ENCODE results near the gene KLHL15. TPM values are rescaled to one million over a fixed set of nuclear protein-coding genes. Genes with fewer than 3 reads are reported as not detected.

KLHL15 gene
- polyA plus RNA-seq, 3 donors = 3.2 to 24.4 (median 3.9) TPM

- Histone ChIP-seq H2AFZ (ENCODE audit: insufficient read depth, low read depth, low read length, poor library complexity, severe bottlenecking) (no peak overlapping the region), H3K9ac (ENCODE audit: insufficient read depth, low read length, poor library complexity, severe bottlenecking) (no peak overlapping the region), H3K79me2 (ENCODE audit: insufficient read depth, low read length) (peaks cover 9% of the 10 kb centered on the region), H3K36me3 (replicated peaks in 1 of 2; ENCODE audit: control insufficient read depth in 1 of 2, insufficient read depth in 2 of 2, low read length in 2 of 2) (peaks cover 28 to 35% of the 10 kb centered on the region in 2 donors), H3K4me3 (replicated peaks in 1 of 3; ENCODE audit: low read depth in 2 of 3, low read length in 3 of 3) (no peak overlapping the region), H3K27ac (ENCODE audit: low read depth in 1 of 2, low read length in 2 of 2) (no peak overlapping the region), H4K20me1 (ENCODE audit: insufficient read depth, low read length) (peaks cover 10% of the 10 kb centered on the region), H3K4me1 (ENCODE audit: control insufficient read depth in 1 of 2, insufficient read depth in 2 of 2, low read length in 2 of 2) (peaks cover 0 to 4% of the 10 kb centered on the region in 2 donors), H3K27me3 (ENCODE audit: control insufficient read depth in 2 of 2, insufficient read depth in 2 of 2, low read length in 2 of 2) (peaks cover 0 to 49% of the 10 kb centered on the region in 2 donors), H3K9me3 (replicated peaks in 1 of 2; ENCODE audit: control insufficient read depth in 1 of 2, insufficient read depth in 1 of 2, low read length in 2 of 2) (no peaks in the 10 kb centered on the region), H3K4me2 (replicated peaks; ENCODE audit: extremely low read depth, low read length, poor library complexity, severe bottlenecking) (no peak overlapping the region)
- H3K27ac Mint-ChIP-seq = peak overlapping the region in 1 of 7 donors; percentile 43
- WGBS (ENCODE audit: insufficient coverage) = no CpG with 5 or more reads among the region's 2 CpGs
- DNase-seq = no peak
- H3K27me3 Mint-ChIP-seq (ENCODE audit: low read depth in 3 of 3) = peaks cover 0 to 39% (median 0%) of the 10 kb centered on the region in 3 donors
- peaks cover 31 to 32% of the 10 kb centered on the region in 2 donors for H3K36me3 Mint-ChIP-seq
- peaks cover 0 to 2% (median 0%) of the 10 kb centered on the region in 7 donors for H3K9me3 Mint-ChIP-seq
- H3K4me1 Mint-ChIP-seq = peaks cover 11% of the 10 kb centered on the region
- no peak for TF ChIP-seq CTCF (IDR thresholded peaks at IDR 0.05)
- intact Hi-C loops (cut with micrococcal nuclease) = no loop called here
- H3K4me3 Mint-ChIP-seq = no peak overlapping the region
Measured at GRCh38 chrX:23990455-23990854, 36.5 kb downstream of the KLHL15 start.

- no peak for DNase-seq
- Histone ChIP-seq H3K4me1 (ENCODE audit: control insufficient read depth in 1 of 2, insufficient read depth in 2 of 2, low read length in 2 of 2) (peaks cover 0 to 4% of the 10 kb centered on the region in 2 donors), H3K4me2 (replicated peaks; ENCODE audit: extremely low read depth, low read length, poor library complexity, severe bottlenecking) (no peak overlapping the region), H3K36me3 (replicated peaks in 1 of 2; ENCODE audit: control insufficient read depth in 1 of 2, insufficient read depth in 2 of 2, low read length in 2 of 2) (peaks cover 28 to 43% of the 10 kb centered on the region in 2 donors), H3K4me3 (replicated peaks in 1 of 3; ENCODE audit: low read depth in 2 of 3, low read length in 3 of 3) (no peak overlapping the region), H4K20me1 (ENCODE audit: insufficient read depth, low read length) (peaks cover 10% of the 10 kb centered on the region), H3K9ac (ENCODE audit: insufficient read depth, low read length, poor library complexity, severe bottlenecking) (no peak overlapping the region), H2AFZ (ENCODE audit: insufficient read depth, low read depth, low read length, poor library complexity, severe bottlenecking) (no peak overlapping the region), H3K27ac (ENCODE audit: low read depth in 1 of 2, low read length in 2 of 2) (no peak overlapping the region), H3K79me2 (ENCODE audit: insufficient read depth, low read length) (peaks cover 8% of the 10 kb centered on the region), H3K27me3 (ENCODE audit: control insufficient read depth in 2 of 2, insufficient read depth in 2 of 2, low read length in 2 of 2) (peaks cover 0 to 52% of the 10 kb centered on the region in 2 donors), H3K9me3 (replicated peaks in 1 of 2; ENCODE audit: control insufficient read depth in 1 of 2, insufficient read depth in 1 of 2, low read length in 2 of 2) (no peaks in the 10 kb centered on the region)
- TF ChIP-seq CTCF (IDR thresholded peaks at IDR 0.05) = no peak
- peaks cover 0 to 2% (median 0%) of the 10 kb centered on the region in 7 donors for H3K9me3 Mint-ChIP-seq
- peaks cover 32% of the 10 kb centered on the region in 2 donors for H3K36me3 Mint-ChIP-seq
- peaks cover 11% of the 10 kb centered on the region for H3K4me1 Mint-ChIP-seq
- no peak overlapping the region for H3K27ac Mint-ChIP-seq
- peaks cover 0 to 33% (median 0%) of the 10 kb centered on the region in 3 donors for H3K27me3 Mint-ChIP-seq (ENCODE audit: low read depth in 3 of 3)
- H3K4me3 Mint-ChIP-seq = no peak overlapping the region
- intact Hi-C loops (cut with micrococcal nuclease) = no loop called here
- no CpG with 5 or more reads among the region's 3 CpGs for WGBS (ENCODE audit: insufficient coverage)
Measured at GRCh38 chrX:23989689-23990088, 37.3 kb downstream of the KLHL15 start.
